ENCODE results near the gene THAP12. TPM values are rescaled to one million over a fixed set of nuclear protein-coding genes. Genes with fewer than 3 reads are reported as not detected.
"Not testable (repeated sequence)": the region's sequence is repeated elsewhere in the genome, so short reads cannot be mapped to it uniquely, and the experiment has no call there.

THAP12 gene, protein sequence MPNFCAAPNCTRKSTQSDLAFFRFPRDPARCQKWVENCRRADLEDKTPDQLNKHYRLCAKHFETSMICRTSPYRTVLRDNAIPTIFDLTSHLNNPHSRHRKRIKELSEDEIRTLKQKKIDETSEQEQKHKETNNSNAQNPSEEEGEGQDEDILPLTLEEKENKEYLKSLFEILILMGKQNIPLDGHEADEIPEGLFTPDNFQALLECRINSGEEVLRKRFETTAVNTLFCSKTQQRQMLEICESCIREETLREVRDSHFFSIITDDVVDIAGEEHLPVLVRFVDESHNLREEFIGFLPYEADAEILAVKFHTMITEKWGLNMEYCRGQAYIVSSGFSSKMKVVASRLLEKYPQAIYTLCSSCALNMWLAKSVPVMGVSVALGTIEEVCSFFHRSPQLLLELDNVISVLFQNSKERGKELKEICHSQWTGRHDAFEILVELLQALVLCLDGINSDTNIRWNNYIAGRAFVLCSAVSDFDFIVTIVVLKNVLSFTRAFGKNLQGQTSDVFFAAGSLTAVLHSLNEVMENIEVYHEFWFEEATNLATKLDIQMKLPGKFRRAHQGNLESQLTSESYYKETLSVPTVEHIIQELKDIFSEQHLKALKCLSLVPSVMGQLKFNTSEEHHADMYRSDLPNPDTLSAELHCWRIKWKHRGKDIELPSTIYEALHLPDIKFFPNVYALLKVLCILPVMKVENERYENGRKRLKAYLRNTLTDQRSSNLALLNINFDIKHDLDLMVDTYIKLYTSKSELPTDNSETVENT
- 56.1 and 60.0 TPM in 2 replicates for total RNA-seq (2014; rRNA removed; shearing (Covaris generic))

DNA sequence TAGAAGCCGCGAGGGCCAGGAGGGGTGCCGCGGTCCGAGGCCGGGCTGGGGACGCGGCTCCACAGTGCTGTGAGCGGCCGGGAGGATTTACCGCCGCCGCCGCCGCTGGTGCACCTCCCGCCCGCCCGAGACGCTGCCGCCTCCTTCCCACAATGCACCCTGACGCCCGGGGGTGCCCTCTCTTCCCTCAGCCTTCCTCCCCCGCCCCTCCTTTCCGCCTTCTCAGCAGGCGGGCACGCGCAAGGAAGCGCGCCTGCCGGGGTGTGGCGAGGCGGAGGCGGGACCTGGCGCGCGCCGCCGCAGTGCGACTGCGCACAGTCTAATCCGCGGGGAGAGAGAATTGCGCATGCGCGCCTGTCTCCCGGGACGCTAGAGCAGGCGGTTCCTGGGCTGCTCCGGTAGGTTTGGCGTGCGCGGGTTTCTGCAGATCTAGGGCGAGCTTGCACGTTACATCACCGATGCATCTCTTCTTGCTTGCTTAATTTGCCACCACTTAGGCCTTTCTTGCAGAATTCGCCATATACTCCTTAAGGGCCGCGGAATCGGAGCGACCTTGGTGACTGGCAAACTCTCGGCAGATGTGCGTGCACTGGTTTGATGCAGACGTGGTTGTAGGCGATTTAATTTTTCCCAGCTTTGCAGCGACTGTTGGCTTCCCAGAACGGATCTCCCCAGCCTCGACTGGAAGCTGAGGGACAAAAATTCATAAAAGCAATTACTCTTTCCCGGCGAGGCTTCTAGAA, at the start of gene THAP12, which contains the start of gene GVQW3:
THAP12 (minus strand) TSS at position 156 of the 743 bp plus-strand sequence. CDS start 296 bp downstream, outside the sequence.
GVQW3 (plus strand) TSS at position 347 of the 743 bp plus-strand sequence. CDS start 506 bp downstream, outside the sequence.
- DNase-seq (ENCODE audit: low spot score): peak; percentile 95

DNA sequence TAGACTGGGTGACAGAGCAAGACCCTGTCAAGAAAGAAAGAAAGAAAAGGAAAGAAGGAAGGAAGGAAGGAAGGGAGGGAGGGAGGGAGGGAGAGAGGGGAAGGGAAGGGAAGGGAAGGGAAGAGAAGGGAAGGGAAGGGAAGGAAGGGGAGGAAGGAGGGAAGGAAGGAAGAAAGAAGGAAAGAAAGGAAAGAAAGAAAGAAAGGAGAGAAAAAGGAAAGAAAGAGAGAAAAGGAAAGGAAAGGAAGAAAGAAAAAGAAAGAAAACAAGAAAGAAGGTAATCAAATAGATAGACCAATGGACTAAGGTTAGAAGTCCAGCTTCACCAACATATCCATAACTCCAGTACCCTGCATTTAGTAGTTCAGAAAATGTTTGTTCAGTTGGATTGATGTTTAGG, 45.7 kb upstream of the THAP12 start:
- DNase-seq (ENCODE audit: low spot score): no peak

DNA sequence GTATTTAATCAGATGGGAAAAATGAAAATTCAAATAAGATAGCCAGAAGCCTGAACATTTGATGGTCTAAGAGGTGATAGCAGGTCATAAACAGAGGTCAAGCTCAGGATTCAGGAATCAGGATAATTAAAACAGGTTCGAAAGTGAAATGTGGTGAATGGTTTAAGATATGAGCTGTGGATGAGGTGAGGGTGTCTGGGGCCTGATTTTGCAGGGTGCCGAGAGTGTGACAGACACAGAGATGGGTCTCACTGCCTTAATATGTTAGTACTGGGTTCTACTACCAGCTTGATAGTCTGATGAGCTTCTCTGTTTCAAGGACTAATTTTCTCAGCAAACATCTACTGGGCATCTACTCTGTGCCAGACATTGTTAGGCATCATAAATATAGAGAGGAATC, 44.0 kb upstream of the THAP12 start:
- DNase-seq (ENCODE audit: low spot score): no peak

DNA sequence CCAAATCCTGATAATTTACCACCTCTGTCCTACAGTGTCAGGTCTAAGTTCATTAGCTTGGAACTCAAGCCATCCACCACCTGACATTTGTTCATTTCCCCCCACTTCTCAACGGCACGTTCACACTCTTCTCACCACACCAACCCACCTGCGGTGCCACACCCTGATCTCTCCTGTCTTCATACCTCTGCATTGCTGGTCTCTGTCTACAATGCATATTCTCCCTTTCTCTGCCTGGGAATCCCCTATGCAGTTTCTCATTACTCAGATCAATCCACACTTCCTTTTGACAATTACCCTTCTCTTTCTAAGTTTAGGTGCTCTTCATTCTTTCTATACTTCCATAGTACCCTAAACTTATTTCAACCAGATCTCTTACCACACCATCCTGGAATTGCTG, 43.4 kb upstream of the THAP12 start:
- DNase-seq (ENCODE audit: low spot score): no peak

DNA sequence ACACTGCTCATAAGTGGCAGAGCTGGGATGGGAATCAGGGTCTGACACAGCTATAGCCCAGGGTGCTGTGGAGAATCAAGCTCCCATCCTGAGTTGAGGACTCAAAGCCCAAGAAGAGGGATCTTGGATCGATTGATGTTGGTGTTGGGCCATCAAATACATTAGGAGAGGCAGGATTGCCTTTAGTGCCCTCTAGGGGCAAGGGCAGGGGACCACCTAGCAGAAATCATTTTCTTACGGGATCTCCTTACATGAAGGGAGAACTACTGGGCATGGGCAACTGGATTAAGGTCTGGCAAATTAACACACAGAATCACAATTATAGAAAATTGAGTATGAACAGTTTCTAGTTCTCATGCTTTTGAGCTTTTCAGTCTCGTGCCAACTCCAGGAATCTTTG, 39.0 kb upstream of the THAP12 start:
- DNase-seq (ENCODE audit: low spot score): no peak

DNA sequence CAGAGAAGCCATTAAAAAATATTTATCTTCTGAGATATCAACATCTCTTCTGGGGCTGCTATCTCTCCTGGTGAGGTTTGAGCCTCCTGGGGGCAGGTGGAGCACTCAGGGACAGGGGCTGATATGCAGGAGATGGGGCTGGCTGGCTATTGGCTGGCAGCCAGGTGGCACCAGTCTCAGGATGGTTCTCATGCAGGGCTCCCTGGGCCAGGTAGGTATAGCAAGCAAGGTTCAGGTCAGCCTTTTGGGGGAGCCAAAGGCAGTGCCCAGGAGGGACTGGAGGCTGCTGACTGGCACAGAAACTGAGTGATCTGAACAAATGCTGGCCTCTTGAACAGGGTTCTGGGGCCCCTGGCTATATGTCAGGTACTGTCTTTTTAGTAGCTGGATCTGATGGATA, 34.1 kb upstream of the THAP12 start:
- no peak for DNase-seq (ENCODE audit: low spot score)

DNA sequence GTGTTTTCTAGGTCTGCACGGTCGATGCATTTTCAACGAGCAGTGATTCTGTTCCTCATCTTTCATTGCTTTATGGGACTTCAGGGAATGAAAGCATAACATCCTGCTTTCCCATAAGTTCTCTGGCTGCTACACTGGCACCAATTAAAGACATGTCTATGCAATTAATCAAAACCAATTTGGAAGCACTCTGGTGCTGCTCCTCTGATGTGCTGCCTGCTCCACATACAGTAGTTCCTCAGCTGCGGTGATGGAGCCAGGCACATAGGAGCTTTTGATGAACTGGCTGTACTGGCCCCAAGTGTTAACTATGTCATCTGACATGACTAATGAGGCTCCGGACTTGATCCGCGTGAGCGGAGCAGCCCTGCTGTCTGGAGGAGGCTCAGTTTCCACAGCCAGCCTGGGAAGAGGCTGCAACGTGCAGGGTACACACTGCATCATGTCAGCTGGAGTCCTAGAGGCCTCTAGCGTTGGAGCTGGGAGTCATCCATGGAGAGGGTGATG, 30.0 kb upstream of the THAP12 start:
- DNase-seq (ENCODE audit: low spot score): no peak

DNA sequence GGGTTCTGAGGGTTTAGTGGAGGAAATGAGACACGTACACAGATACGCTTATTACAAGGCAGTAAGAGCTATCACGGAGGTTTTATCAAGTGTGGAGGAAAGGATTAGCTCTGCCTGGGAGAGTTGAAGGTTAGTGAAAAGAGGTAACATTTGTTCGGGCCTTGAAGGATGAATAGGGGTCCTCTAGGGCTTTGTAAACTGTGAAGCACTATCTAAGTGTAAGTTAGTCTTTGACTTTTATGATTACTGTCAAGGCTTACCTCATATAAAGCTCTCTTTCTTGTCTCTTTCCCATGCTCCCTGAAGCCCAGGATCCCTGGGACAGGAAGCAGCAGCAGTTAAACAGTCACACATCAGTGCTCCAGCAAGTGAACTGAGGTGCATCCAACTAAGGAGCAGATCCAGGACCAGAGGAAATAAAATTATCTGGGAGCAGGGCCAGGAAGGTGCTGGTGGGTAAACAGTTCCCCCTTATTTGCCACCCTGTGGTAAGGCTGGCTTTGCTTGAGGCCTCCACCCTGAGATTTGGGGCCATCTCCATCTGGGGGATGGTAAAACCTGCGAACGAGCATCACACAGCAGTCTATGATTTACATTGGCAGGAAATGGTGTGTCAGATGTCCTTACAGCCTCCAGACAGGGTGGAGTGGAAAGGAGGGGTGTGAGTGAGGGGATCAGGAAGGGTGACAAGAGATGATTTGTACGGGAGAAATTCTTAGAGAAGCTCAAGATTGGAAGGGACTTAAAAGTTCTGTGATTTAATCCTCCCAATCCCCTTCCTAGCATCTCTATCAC, 27.4 kb upstream of the THAP12 start:
- no peak for DNase-seq (ENCODE audit: low spot score)

DNA sequence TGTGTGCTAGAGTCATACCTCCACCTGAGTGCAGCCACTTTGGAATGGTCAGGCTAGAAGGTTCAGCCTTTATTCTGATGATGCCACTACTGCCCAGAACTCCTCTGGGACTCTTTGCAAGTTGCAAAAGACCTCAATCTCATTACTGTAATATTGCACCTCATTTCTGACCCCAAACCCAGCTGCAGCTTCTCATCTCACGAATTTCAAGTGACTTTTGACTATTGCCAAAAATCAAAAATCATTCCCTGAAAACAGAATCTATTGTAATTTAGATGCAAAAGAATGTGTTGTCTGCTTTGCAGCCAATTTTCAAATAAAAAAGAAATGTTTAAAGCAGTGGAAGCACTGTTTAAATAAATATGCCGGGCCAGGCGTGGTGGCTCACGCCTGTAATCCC, 25.4 kb upstream of the THAP12 start:
- DNase-seq (ENCODE audit: low spot score): no peak

DNA sequence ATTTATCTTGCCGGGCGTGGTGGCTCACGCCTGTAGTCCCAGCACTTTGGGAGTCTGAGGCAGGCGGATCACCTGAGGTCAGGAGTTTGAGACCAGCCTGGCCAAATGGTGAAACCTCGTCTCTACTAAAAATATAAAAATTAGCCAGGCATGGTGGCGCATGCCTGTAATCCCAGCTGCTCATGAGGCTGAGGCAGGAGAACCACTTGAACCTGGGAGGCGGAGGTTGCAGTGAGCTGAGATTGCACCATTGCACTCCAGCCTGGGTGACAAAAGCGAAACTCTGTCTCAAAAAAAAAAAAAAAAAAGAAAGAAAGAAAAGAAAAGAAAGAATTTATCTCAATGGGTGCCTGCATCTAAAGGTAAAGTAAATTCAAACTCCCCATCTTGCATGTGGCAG, 20.6 kb upstream of the THAP12 start:
- not testable (repeated sequence) for DNase-seq (ENCODE audit: low spot score)

DNA sequence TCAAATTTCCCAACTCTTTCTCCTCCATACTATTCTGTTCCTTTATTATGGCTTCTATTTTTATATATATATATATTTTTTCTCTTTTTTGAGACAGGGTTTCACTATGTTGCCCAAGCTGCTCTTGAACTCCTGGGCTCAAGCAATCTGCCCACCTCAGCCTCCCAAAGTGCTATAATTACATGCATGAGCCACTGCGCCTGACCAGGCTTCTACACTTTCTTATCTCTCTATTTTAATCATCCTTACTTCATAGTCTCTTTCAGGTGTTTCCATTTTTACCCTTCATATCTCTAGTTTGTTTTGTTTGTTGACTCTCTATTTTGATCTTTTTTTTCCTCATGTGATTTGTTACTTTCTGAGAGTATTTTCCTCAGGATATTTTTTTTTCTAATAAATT, 20.0 kb upstream of the THAP12 start:
- no peak for DNase-seq (ENCODE audit: low spot score)

DNA sequence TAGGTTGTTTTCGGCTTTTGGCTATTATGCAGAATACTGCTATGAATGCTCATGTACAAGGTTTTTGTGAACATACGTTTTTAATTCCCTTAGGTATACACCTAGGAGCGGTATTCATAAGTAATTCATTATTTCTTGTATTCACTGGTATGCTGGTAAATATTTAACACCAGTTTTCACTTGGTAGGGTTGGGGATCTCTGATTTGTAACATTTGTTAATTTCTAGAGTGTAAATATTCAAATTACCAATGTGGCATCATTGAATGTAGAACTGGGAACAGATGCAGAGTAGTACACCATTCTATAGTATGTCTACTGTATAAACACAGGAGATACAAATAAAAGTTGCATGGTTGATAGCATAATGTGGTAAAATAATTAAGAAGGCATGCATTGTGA, 16.5 kb upstream of the THAP12 start:
- DNase-seq (ENCODE audit: low spot score): no peak

DNA sequence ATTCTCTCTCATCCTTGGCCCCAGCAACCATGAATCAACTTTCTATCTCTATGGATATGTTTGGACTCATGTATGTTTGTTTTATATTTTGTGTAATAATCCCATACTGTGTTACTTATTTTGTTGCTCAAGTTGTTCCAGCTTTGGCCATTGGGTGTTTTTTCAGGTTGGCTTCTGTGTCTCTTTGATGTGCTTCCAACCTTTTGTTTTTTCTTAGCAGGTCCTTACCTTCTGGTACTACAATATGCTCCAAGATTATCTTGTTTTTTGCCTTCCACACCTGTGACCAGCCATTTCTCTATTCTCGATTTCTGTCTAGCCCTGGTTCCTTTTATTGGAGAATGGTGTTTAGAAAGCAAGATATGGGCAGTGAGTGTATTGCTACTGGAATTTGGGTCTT, 14.4 kb upstream of the THAP12 start:
- no peak for DNase-seq (ENCODE audit: low spot score)

DNA sequence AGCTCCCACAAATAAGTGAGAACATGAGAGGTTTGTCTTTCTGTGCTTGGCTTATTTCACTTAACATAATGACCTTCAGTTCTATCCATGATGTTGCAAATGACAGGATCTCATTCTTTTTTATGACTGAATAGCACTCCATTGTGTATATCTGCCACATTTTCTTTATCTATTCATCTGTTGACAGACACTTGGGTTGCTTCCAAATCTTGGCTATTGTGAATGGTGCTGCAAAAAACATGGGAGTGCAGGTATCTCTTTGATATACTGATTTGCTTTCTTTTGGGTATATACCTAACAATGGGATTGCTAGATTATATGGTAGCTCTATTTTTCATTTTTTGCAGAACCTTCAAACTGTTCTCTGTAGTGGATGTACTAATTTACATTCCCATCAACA, 13.5 kb upstream of the THAP12 start:
- DNase-seq (ENCODE audit: low spot score): no peak

DNA sequence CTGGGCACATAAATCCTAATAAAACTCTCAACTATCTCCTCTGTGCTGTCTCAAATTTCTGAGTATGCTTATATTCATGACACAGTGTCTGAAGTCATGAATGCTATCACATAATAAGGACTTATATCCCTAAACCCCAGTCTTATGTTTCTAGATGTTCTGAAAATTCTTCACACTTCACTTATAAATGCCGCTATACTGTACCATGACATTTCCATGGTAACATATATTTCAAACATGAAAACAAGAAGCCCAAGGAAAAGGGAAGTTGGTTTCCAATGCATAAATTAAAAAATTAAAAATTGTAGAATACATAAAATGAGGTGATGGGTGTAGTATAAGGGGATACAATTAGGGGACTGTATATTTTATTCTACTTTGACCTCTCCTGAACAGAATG, 11.9 kb upstream of the THAP12 start:
- no peak for DNase-seq (ENCODE audit: low spot score)

DNA sequence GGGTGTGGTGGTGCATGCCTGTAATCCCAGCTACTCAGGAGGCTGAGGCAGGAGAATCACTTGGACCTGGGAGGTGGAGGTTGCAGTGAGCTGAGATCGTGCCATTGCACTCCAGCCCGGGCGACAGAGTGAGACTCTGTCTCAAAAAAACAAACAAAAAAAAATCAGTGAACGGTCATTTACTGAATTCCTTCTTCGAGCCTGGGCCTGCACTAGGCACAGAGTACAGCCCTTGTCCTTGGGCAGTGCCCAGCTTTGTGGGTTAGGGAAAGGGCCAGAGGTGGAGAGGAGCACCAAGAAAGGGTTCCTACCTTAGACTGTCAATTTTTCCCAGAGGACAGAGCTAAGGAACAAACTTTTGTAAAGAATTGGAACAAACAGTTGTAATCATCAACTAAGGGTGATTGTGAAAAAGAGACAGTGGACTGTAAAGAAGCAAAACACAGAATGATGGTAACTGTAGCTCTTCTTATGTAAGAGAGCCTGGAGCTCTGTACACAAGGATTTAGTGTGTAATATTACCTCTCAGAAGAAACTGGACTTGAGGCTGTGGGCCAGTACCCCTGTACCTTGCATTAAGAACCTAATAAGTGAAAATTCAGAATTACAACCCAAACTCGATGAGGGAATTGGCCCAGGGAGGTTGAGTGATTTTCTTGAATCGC, 11.0 kb upstream of the THAP12 start:
- no peak for DNase-seq (ENCODE audit: low spot score)

DNA sequence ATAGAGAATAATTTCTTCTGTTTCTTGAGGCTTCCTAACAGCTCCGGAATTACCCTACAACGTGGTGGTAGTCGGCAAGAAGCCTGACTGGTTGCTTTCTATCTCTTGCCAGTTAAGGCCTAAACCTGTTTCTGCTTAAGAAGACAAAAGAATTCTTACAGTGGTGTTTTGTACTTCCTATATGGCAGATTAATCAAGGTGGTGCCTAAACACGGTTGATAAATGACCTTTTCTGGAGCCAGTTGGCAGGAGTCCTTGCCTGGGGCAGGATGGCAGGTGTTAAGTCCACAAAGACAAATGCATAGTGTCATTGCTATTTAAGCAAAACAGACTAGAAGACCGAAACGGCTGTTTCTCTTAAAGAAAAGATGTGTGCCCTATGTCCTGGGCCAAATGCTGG, 10.1 kb upstream of the THAP12 start:
- DNase-seq (ENCODE audit: low spot score): no peak

DNA sequence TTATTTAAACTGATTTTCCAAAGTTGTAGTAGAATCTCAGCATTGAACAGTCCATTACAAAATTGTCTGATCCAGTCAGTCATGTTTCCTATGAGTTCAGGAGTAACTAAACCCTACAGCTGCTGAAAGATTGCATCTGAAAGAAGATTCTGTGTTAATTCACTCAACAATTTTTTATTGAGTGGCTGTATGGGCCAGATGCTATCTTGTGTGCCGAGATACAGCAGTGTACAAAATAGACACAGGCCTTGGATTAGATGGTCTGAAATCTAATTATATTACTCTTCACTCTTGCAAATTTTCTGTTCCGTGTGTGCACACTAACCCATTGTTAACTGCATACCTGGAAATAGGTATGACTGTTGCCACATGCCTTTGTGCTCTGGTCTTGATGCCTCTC, 7.5 kb upstream of the THAP12 start:
- DNase-seq (ENCODE audit: low spot score): no peak

DNA sequence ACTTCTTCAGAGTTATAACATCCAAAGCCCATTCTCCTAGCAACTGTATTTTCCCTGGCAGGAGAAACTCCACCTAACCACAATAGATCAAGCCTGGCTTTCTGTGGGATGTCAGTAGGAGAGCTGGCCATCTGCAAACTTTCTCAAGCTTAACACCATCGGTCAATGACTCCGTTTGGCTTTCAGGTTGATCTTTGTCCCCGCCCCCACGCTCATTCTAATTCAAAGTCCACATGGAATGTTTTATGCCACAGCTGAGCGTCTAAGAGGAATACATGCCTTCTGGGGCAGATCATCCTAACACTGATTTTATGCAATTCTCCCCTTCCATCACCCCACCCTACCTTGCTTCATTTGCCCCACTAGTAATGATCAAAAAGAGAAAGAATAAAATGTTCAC, 5.0 kb upstream of the THAP12 start:
- DNase-seq (ENCODE audit: low spot score): no peak

DNA sequence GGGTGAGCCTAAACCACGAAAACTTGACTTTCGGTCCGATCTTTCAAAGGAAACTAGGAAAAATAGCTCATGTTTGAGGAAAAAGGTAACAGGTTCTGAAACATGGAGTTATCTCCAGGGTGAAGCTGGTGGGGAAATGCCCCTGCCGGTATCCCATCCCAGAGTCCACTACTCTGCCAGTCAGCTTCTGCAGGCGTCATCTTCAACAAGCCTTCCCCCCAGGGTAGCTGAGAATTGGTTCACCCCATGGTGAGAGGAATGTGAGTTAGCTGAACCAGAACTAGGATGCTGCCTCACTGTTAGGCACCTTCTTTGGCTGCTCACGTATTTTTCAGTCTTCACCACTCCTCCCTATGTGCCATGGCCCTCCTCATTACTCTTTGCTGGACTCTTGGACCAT, 1.3 kb upstream of the THAP12 start:
- DNase-seq (ENCODE audit: low spot score): no peak
